ENCODE results near the gene PLXNA3. TPM values are rescaled to one million over a fixed set of nuclear protein-coding genes. Genes with fewer than 3 reads are reported as not detected.

Gene PLXNA3
- total and polyA plus RNA-seq, 12 donors, result 9.7 to 35.3 (median 16.7) TPM

DNA sequence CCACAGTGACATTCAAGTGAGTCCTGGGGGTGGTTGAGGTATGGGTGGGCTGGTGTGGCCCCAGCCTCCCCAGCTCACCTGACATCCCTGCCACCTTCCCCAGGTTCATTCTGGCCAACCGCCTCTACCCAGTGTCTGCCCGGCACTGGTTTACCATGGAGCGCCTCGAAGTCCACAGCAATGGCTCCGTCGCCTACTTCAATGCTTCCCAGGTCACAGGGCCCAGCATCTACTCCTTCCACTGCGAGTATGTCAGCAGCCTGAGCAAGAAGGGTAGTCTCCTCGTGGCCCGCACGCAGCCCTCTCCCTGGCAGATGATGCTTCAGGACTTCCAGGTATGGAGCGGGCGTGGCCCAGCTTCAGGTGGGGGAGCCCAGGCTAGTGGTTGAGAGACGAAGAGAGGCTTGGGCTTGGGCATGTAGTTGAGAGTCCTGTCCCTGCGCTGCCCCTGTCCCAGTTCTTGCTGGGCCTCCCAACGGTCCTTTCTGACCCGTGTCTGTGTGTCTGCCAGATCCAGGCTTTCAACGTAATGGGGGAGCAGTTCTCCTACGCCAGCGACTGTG lies 22.8 kb upstream of the PLXNA3 start:
- 93 to 96% methylated on average over 19 of the region's 19 CpGs for WGBS, 2 donors
- Histone ChIP-seq H3K9me3 (no peaks in the 10 kb centered on the region), H3K4me3 (no peak overlapping the region), H3K27me3 (no peaks in the 10 kb centered on the region), H3K4me1 (peaks cover 0 to 29% (median 14%) of the 10 kb centered on the region in 9 donors), H3K27ac (no peak overlapping the region), H3K36me3 (peaks cover 0 to 52% (median 0%) of the 10 kb centered on the region in 9 donors)
- DNase-seq (no peak), ATAC-seq (no peak)
- TF ChIP-seq CTCF (IDR thresholded peaks at IDR 0.05), result no peak
- intact Hi-C loops (cut with DNase I), result loop anchor here in 1 of 10 donors (5.0 kb wide), 1 partner anchor 42 kb away; the partner anchor contains the start of gene LAGE3

DNA sequence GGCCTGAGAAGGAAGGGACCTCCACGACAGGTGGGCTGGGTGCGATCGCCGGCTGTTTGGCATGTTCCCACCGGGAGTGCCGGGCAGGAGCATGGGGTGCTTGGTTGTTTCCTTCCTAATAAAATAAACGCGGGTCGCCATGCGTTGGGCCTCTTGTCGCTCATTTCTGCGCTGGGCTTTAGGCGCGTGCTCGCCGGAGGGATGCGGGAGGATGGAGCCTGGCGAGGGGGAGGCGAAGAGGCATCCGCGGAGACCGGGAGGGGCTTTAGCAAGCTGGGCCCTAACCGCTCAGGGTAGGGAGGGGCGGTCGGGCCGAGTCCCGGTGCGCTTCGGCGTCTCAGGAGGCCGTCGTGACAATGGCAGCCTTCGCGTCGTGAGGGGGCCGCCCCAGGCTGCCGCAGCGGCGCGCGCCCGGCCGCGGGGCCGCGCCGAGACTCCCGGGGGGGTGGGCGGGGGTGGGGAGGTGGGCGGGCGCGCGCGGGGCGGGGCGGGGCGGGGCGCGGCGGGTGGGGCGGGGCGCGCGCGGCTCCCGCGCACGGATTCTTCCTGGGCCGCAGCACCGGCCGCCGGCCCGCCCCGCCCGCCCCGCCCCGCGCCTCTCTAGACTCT lies 21.6 kb upstream of the PLXNA3 start:
- peak in 7 of 8 donors; percentile 32 to 64 (median 48) for ATAC-seq
- intact Hi-C loops (cut with DNase I), result loop anchor here in 1 of 10 donors (5.0 kb wide), 1 partner anchor 41 kb away; the partner anchor contains the start of gene LAGE3
- Histone ChIP-seq H3K9me3 (no peaks in the 10 kb centered on the region), H3K27ac (peak overlapping the region; percentile 77 to 94 (median 90)), H3K27me3 (no peaks in the 10 kb centered on the region), H3K4me1 (peaks cover 0 to 23% (median 13%) of the 10 kb centered on the region in 9 donors), H3K36me3 (peaks cover 0 to 64% (median 0%) of the 10 kb centered on the region in 9 donors), H3K4me3 (peak overlapping the region in 9 of 10 donors; percentile 72 to 89 (median 81))
- WGBS, 2 donors, result 6 to 11% methylated on average over 10 to 46 of the region's 78 CpGs
- DNase-seq, result peak; percentile 27 to 32
- no peak for TF ChIP-seq CTCF (IDR thresholded peaks at IDR 0.05)

GRCh38 chrX:154436983-154437752 lies 20.9 kb upstream of the PLXNA3 start, which contains the start of gene GDI1:
GDI1 (plus strand) TSS chrX:154437154; CDS start chrX:154437255, 101 bp downstream.
- ATAC-seq (peak; percentile 43 to 80 (median 58)), DNase-seq (peak; percentile 44 to 65)
- H3K27me3 ChIP-seq, result no peaks in the 10 kb centered on the region
- no peaks in the 10 kb centered on the region for H3K9me3 ChIP-seq
- 0% methylated on average over 35 to 64 of the region's 93 CpGs for WGBS, 2 donors
- peak within 1 kb of the TSS; percentile 50 to 89 (median 80) for H3K4me3 ChIP-seq
- peak within 1 kb of the TSS; percentile 77 to 94 (median 90) for H3K27ac ChIP-seq
- intact Hi-C loops (cut with DNase I), result loop anchor here in 1 of 10 donors (5.0 kb wide), 1 partner anchor 40 kb away; the partner anchor contains the start of gene LAGE3
- peaks cover 0 to 66% (median under 1%) of the 10 kb centered on the region in 9 donors for H3K36me3 ChIP-seq
- TF ChIP-seq CTCF (IDR thresholded peaks at IDR 0.05), result no peak
- peaks cover 0 to 23% (median 13%) of the 10 kb centered on the region in 9 donors for H3K4me1 ChIP-seq

All from heart right ventricle (tissue), 16 donors.